Osteoblast (primary cell): ENCODE measurements around the gene UBE2E1. TPM values are rescaled to one million over a fixed set of nuclear protein-coding genes. Genes with fewer than 3 reads are reported as not detected.

Source experiments
- DNase-seq: peaks from one replicate; pipeline ENCODE4 v3.0.0; 2011; ENCODE audit warnings: low spot score, mixed read lengths; ENCODE audit not compliant: insufficient read length; ENCODE audit errors: missing footprints
- H2AFZ ChIP-seq: 2 replicates; pipeline ENCODE4 v1.6.0; 2011; ENCODE audit warnings: mild to moderate bottlenecking, low read length
- H3K27ac ChIP-seq: 2 replicates; pipeline ENCODE4 v1.5.1; 2011; ENCODE audit warnings: mild to moderate bottlenecking, low read depth, low read length, moderate library complexity
- H3K27me3 ChIP-seq: 2 replicates; pipeline ENCODE4 v1.6.0; 2012; ENCODE audit warnings: mild to moderate bottlenecking, control low read depth, inconsistent platforms, low read length, moderate library complexity; ENCODE audit not compliant: insufficient read depth
- H3K36me3 ChIP-seq: 2 replicates; pipeline ENCODE4 v1.5.1; 2011; ENCODE audit warnings: mild to moderate bottlenecking, low read length, control low read depth, moderate library complexity; ENCODE audit not compliant: insufficient read depth
- H3K4me1 ChIP-seq: 2 replicates; pipeline ENCODE4 v1.5.1; 2011; ENCODE audit warnings: mild to moderate bottlenecking, low read length, control low read depth, moderate library complexity; ENCODE audit not compliant: insufficient read depth
- H3K4me2 ChIP-seq: 2 replicates; pipeline ENCODE4 v1.6.0; 2011; ENCODE audit warnings: mild to moderate bottlenecking, low read length; ENCODE audit not compliant: insufficient read depth
- H3K4me3 ChIP-seq: fragments of 200-600 bp; sonication (generic); 3 replicates; pipeline ENCODE4 v1.5.1; 2012; ENCODE audit warnings: mild to moderate bottlenecking, low read length, inconsistent platforms; ENCODE audit not compliant: insufficient read depth
- H3K79me2 ChIP-seq: 2 replicates; pipeline ENCODE4 v1.6.0; 2012; ENCODE audit warnings: mild to moderate bottlenecking, low read length, control low read depth, inconsistent platforms; ENCODE audit not compliant: insufficient read depth
- H3K9me3 ChIP-seq: 2 replicates; pipeline ENCODE4 v1.5.1; 2011; ENCODE audit warnings: low read depth, low read length, control low read depth
- H4K20me1 ChIP-seq: 2 replicates; pipeline ENCODE4 v1.6.0; 2012; ENCODE audit warnings: mild to moderate bottlenecking, low read length, control low read depth; ENCODE audit not compliant: insufficient read depth
- CTCF ChIP-seq: IDR thresholded peaks from 2 replicates; pipeline ENCODE4 v1.5.1; 2011; ENCODE audit warnings: mild to moderate bottlenecking, low read depth, low read length, moderate library complexity; ENCODE audit errors: extremely low read depth
- total RNA-seq: library from RNA; depleted of rRNA; stranded (reverse); fragments of >200 nt; gene quantifications from 2 replicates; pipeline ENCODE4 v1.2.3, GENCODE V29; 2012

UBE2E1 gene
- total RNA-seq, 1 donor = 98.1 TPM

GRCh38 chr3:23834082-23834870 is 28.5 kb downstream of the UBE2E1 start:
- TF ChIP-seq CTCF = peak; percentile 35
- Histone ChIP-seq H3K4me2 (no peak overlapping the region), H3K27ac (no peak overlapping the region), H4K20me1 (peaks cover 18% of the 10 kb centered on the region), H3K4me3 (no peak overlapping the region), H3K79me2 (peaks cover 24% of the 10 kb centered on the region), H3K9me3 (no peaks in the 10 kb centered on the region), H3K27me3 (no peaks in the 10 kb centered on the region), H3K36me3 (no peaks in the 10 kb centered on the region), H2AFZ (no peak overlapping the region), H3K4me1 (no peaks in the 10 kb centered on the region)
- DNase-seq = peak; percentile 34

- Histone ChIP-seq H3K4me2 (no peak overlapping the region), H2AFZ (no peak overlapping the region), H3K27me3 (no peaks in the 10 kb centered on the region), H4K20me1 (peaks cover 12% of the 10 kb centered on the region), H3K9me3 (no peaks in the 10 kb centered on the region), H3K79me2 (peaks cover 19% of the 10 kb centered on the region), H3K27ac (no peak overlapping the region), H3K36me3 (no peaks in the 10 kb centered on the region), H3K4me1 (no peaks in the 10 kb centered on the region), H3K4me3 (no peak overlapping the region)
- DNase-seq = no peak
- TF ChIP-seq CTCF = no peak
Measured at GRCh38 chr3:23835087-23835486, 29.3 kb downstream of the UBE2E1 start.

GRCh38 chr3:23835802-23836201 is 30.0 kb downstream of the UBE2E1 start:
- no peaks in the 10 kb centered on the region for H3K27me3 ChIP-seq
- DNase-seq = no peak
- H4K20me1 ChIP-seq = peaks cover 9% of the 10 kb centered on the region
- H3K79me2 ChIP-seq = peaks cover 25% of the 10 kb centered on the region
- no peaks in the 10 kb centered on the region for H3K4me1 ChIP-seq
- H3K9me3 ChIP-seq = no peaks in the 10 kb centered on the region
- no peak overlapping the region for H3K27ac ChIP-seq
- H3K36me3 ChIP-seq = no peaks in the 10 kb centered on the region
- TF ChIP-seq CTCF = no peak
- H2AFZ ChIP-seq = no peak overlapping the region
- H3K4me3 ChIP-seq = no peak overlapping the region
- H3K4me2 ChIP-seq = no peak overlapping the region

- Histone ChIP-seq H3K79me2 (peaks cover 28% of the 10 kb centered on the region), H3K4me3 (no peak overlapping the region), H3K4me1 (no peaks in the 10 kb centered on the region), H3K9me3 (no peaks in the 10 kb centered on the region), H3K27me3 (no peaks in the 10 kb centered on the region), H3K4me2 (no peak overlapping the region), H2AFZ (no peak overlapping the region), H3K36me3 (no peaks in the 10 kb centered on the region), H3K27ac (no peak overlapping the region), H4K20me1 (peaks cover 9% of the 10 kb centered on the region)
- no peak for DNase-seq
- no peak for TF ChIP-seq CTCF
Measured at GRCh38 chr3:23836536-23837230, 30.9 kb downstream of the UBE2E1 start.
